Measurements from ENCODE around the gene TDRKH.
A peak's percentile ranks its signal among the peaks of the same experiment; 100 is the strongest.
"Not testable (repeated sequence)": the region's sequence is repeated elsewhere in the genome, so short reads cannot be mapped to it uniquely, and the experiment has no call there.

TDRKH gene

GRCh38 chr1:151801310-151801820, 11.1 kb upstream of the TDRKH start:
- DNase-seq, result no peak

GRCh38 chr1:151800830-151801229, 10.5 kb upstream of the TDRKH start:
- DNase-seq, result no peak

- DNase-seq, result no peak
These were observed 9.1 kb upstream of the TDRKH start for GRCh38 chr1:151799179-151800022.

GRCh38 chr1:151798571-151798970, 8.3 kb upstream of the TDRKH start:
- no peak for DNase-seq

- DNase-seq, result no peak
These were observed 796 bp upstream of the TDRKH start for GRCh38 chr1:151790940-151791651.

- no peak for DNase-seq
These were observed 2.6 kb downstream of the TDRKH start for GRCh38 chr1:151787689-151788088.

GRCh38 chr1:151783796-151784195, 6.5 kb downstream of the TDRKH start:
- no peak for DNase-seq

GRCh38 chr1:151782741-151783140, 7.6 kb downstream of the TDRKH start:
- no peak for DNase-seq

- not testable (repeated sequence) for DNase-seq
These were observed 8.3 kb downstream of the TDRKH start for GRCh38 chr1:151782026-151782425.

GRCh38 chr1:151780736-151781135, 9.6 kb downstream of the TDRKH start:
- DNase-seq, result not testable (repeated sequence)

- DNase-seq, result no peak
These were observed 10.4 kb downstream of the TDRKH start for GRCh38 chr1:151779852-151780251.

- no peak for DNase-seq
These were observed 13.0 kb downstream of the TDRKH start for GRCh38 chr1:151777317-151777716.

- no peak for DNase-seq
These were observed 13.6 kb downstream of the TDRKH start for GRCh38 chr1:151776665-151777062.

- DNase-seq, result no peak
These were observed 14.2 kb downstream of the TDRKH start for GRCh38 chr1:151775894-151776664.

GRCh38 chr1:151774256-151774922, 15.9 kb downstream of the TDRKH start:
- DNase-seq, result no peak

GRCh38 chr1:151773702-151774101, 16.6 kb downstream of the TDRKH start:
- DNase-seq, result no peak

GRCh38 chr1:151769270-151769669, 21.0 kb downstream of the TDRKH start:
- DNase-seq, result not testable (repeated sequence)

- not testable (repeated sequence) for DNase-seq
These were observed 21.8 kb downstream of the TDRKH start for GRCh38 chr1:151768351-151769066.

GRCh38 chr1:151763990-151764389, 26.3 kb downstream of the TDRKH start:
- DNase-seq, result no peak

GRCh38 chr1:151762941-151763921, 27.1 kb downstream of the TDRKH start, which contains the start of gene MRPL9:
MRPL9 (minus strand) TSS chr1:151763496; CDS start chr1:151763479, 17 bp downstream.
- DNase-seq, result peak; percentile 88
